GM21737 (cell line): ENCODE results near the gene BRD7.

Experiments
- ATAC-seq: cut with Tn5 transposase; IDR thresholded peaks from one replicate; pipeline ENCODE4 v1.9.1; 2021; ENCODE audit warnings: mild to moderate bottlenecking, moderate library complexity; ENCODE audit not compliant: unreplicated experiment

The BRD7 gene

GRCh38 chr16:50293041-50293783, 75.6 kb downstream of the BRD7 start:
- ATAC-seq = no peak

DNA sequence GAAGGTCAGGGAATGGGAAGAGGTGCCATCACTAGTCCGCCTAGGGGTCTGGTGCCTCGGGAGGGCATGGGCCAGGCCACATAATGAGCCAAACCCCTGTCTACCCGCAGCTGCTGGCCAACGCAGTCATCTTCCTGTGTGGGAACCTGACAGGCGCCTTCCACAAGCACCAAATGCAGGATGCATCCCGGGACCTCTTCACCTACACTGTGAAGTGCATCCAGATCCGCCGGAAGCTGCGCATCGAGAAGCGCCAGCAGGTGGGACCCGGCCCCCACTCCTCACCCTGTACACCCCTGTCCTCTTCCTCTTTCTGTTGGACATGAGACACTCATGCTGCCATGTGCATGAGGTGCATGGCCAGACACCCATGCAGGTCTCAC, 76.2 kb downstream of the BRD7 start:
- ATAC-seq = no peak

GRCh38 chr16:50291719-50292565, 76.8 kb downstream of the BRD7 start:
- no peak for ATAC-seq

- no peak for ATAC-seq
These were observed 77.9 kb downstream of the BRD7 start for GRCh38 chr16:50290856-50291255.

DNA sequence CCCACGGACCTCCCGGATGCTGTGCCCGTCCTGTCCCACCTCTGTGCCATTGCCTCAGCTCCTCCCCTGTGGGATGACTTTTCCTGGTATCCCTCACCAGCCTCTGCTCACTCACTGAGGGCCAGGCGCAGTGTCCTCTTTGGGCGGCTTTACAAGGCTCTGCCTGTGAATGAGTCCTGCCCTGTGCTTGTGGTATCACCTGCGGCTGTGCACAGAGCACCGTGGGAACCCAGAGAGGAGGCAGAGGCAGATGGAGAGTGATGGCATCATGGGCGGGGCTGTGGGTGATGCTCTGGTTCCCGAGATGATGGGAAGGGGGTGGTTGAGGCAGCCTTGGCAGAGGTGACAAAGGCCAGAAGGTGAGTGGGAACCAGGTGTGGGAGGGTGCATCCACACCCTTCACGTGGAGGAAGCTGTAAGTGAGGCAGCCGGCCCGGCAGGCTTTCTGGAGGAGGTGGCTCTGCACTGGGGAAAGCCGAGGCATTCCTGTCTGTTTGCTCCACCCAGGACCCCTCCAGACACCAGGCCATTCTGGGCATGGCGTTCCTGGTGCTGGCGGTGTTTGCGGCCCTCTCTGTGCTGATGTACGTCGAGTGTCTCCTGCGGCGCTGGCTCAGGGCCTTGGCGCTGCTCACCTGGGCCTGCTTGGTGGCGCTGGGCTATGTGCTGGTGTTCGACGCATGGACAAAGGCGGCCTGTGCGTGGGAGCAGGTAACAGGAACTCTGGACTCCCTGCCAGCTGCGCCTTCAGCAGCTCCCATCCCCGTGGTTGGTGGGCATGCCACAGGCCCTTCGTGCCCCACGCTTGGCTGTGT, 78.6 kb downstream of the BRD7 start:
- no peak for ATAC-seq

- ATAC-seq = no peak
These were observed 79.9 kb downstream of the BRD7 start for GRCh38 chr16:50288920-50289319.

DNA sequence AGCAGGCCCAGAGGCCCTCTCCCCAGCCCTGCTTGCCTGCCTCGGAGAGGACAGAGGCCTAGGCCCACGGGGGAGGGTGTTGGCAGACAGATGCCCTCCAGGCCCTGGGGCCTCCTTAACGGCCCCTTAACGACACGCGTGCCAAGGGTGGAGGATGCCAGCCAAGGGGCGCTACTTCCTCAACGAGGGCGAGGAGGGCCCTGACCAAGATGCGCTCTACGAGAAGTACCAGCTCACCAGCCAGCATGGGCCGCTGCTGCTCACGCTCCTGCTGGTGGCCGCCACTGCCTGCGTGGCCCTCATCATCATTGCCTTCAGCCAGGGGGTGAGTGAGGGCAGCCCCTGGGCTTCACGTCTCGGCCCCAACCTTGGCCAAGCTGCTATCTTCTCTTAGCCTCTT, 80.8 kb downstream of the BRD7 start:
- ATAC-seq = no peak

DNA sequence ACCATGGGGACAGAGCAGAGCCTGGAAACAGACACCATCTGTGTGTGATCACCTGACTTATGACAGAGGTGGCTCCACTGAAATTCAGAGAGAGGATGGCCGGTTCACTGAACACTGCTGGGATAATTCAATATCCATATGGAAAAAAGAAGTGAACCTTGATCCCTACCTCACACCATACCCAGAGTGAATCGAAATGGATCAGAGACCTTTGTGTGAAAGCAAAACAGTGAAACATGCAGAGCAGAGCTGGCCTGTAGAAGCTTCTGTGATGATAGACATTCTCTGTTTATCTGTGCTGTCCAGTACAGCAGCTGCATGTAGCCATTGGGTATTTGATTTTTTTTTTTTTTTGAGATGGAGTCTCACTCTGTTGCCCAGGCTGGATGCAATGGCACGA, 82.1 kb downstream of the BRD7 start:
- no peak for ATAC-seq

- no peak for ATAC-seq
These were observed 83.3 kb downstream of the BRD7 start for GRCh38 chr16:50285406-50286003.

GRCh38 chr16:50284131-50284911, 84.5 kb downstream of the BRD7 start:
- ATAC-seq = no peak

DNA sequence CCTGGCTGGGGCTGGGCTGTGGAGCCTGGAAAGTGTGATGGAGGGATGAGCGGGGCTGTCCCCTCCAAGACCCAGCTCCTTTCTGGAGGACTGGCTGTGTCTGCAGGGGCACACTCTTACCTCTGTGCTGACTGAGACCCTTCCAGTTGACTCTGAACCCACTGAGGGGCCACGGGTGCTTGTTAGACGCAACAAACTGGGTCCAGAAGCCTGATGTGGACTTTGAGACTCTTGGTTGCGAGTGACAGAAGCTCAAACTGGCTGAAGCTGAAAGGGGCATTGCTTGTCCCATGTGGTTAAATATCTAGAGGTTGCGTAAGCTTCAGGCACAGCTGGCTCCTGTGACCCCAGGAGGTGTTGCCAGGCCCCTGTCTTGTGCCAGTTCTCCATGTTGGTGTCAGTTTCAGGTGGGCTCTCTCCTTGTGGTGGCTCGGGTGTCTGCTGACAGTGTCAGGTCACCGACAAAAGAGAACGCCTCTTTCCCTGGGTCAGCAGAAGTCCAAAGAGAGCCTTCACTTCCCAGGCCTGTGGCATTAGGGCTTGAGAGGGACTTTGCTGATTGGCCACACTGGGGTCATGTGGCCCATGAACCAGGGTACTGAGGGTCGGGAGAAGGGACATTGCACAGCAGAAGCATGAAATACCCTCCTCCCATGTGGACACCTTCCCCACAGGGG, 85.7 kb downstream of the BRD7 start:
- ATAC-seq = no peak

DNA sequence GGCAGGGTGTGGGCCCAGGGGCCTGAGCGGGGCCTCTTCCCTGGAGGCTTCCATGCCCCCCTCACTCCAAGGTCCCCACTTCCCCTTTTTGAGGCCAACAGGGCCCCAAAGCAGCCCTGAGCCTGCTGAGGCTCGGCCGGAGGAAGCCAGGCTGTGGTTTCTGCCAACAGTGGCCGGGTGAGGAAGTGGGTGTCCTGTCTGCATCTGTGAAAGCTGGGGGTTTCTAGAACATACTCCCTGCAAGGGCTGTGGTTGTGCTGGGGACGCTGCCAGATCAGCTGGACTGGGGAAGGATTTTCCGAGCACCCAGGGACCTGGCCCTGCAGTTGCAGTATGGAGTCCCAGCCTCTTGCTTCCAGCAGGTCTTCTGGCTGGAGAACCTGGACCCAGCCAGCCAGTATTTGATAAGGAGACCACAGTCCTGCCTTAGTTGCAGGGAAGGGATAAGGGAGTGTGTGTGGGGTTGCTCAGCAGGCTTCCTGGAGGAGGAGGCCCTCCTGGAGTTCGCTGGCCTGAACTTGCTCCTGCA, 86.7 kb downstream of the BRD7 start:
- peak; percentile 91 for ATAC-seq

GRCh38 chr16:50281391-50282009, 87.3 kb downstream of the BRD7 start:
- ATAC-seq = peak; percentile 1

DNA sequence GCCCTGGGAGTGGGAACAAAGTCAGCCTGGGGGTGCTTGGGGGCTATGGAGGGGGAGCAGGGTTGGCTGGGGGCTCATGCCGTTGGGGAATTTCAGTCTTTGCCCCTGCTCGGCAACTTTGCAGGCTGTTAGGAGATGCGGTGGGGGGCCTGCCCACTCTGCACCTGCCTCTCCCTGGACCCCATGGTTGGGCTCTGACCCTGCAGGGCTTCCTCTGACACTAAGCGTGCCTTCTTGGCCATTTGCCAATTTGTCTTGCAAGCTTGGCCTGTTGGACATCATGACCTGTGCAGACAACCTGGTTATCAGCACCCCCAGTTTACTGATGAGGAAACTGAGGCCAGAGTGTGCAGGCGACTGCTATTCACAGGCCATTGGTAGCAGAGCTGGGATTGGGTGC, 87.9 kb downstream of the BRD7 start:
- no peak for ATAC-seq

DNA sequence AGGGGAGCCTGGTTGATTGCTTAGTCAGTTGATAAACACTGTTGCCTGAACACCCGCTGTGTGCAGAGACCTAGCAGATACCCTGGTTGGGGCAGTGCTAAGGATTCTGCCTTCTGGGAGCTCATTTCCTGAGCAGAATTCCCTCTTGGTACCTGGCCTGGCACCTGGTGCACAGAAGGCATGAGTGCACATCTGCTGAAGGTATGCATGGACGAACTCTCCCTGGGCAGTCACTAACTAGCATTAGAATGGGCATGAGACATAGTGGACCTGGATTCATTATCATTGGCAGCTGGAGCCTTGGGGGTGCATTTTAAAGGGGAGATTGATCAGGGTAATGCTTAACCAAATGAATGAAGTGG, 89.3 kb downstream of the BRD7 start:
- ATAC-seq = no peak

GRCh38 chr16:50278251-50278650, 90.5 kb downstream of the BRD7 start:
- ATAC-seq = no peak

- no peak for ATAC-seq
These were observed 91.8 kb downstream of the BRD7 start for GRCh38 chr16:50276801-50277555.

GRCh38 chr16:50276326-50276640, 92.5 kb downstream of the BRD7 start:
- no peak for ATAC-seq
